ENCODE results near the gene EEPD1. TPM values are rescaled to one million over a fixed set of nuclear protein-coding genes. Genes with fewer than 3 reads are reported as not detected.

EEPD1 gene
- total RNA-seq, 6 experiments from 2014 or later = 5.9 to 18.6 (median 10.6) TPM

- ATAC-seq = no peak
- DNase-seq = peak in 1 of 3 donors; percentile 22
- Histone ChIP-seq H3K27ac (no peak overlapping the region), H3K4me1 (peaks cover 0 to 27% (median 14%) of the 10 kb centered on the region in 4 donors), H3K9me3 (no peaks in the 10 kb centered on the region), H3K36me3 (no peaks in the 10 kb centered on the region), H3K27me3 (no peaks in the 10 kb centered on the region), H3K4me3 (no peak overlapping the region)
- TF ChIP-seq CTCF (IDR thresholded peaks at IDR 0.05) (no peak), POLR2A (IDR thresholded peaks at IDR 0.05) (no peak)
- intact Hi-C loops (cut with DNase I) = no loop called here
- 76% methylated on average over 6 of the region's 8 CpGs for WGBS (ENCODE audit: insufficient coverage, low coverage, low lambda C conversion rate, missing lambda C conversion rate)
These were observed 122.8 kb downstream of the EEPD1 start for GRCh38 chr7:36275735-36276284.

GRCh38 chr7:36276428-36277248 is 123.6 kb downstream of the EEPD1 start:
- no peaks in the 10 kb centered on the region for H3K9me3 ChIP-seq
- no peaks in the 10 kb centered on the region for H3K36me3 ChIP-seq
- ATAC-seq (no peak), DNase-seq (peak in 1 of 3 donors; percentile 25)
- no peak overlapping the region for H3K27ac ChIP-seq
- intact Hi-C loops (cut with DNase I) = no loop called here
- H3K4me3 ChIP-seq = no peak overlapping the region
- WGBS (ENCODE audit: insufficient coverage, low coverage, low lambda C conversion rate, missing lambda C conversion rate) = 64% methylated on average over 7 of the region's 7 CpGs
- H3K4me1 ChIP-seq = peaks cover 0 to 33% (median 17%) of the 10 kb centered on the region in 4 donors
- TF ChIP-seq POLR2A (IDR thresholded peaks at IDR 0.05) = no peak
- H3K27me3 ChIP-seq = no peaks in the 10 kb centered on the region

GRCh38 chr7:36277249-36277542 is 124.1 kb downstream of the EEPD1 start:
- H3K27me3 ChIP-seq = no peaks in the 10 kb centered on the region
- intact Hi-C loops (cut with DNase I) = no loop called here
- H3K4me1 ChIP-seq = peaks cover 0 to 36% (median 15%) of the 10 kb centered on the region in 4 donors
- no peaks in the 10 kb centered on the region for H3K9me3 ChIP-seq
- ATAC-seq = peak in 1 of 4 donors; percentile 3
- TF ChIP-seq POLR2A (IDR thresholded peaks at IDR 0.05) = no peak
- no peak for TF ChIP-seq CTCF (IDR thresholded peaks at IDR 0.05)
- no peaks in the 10 kb centered on the region for H3K36me3 ChIP-seq
- no peak overlapping the region for H3K27ac ChIP-seq
- WGBS (ENCODE audit: insufficient coverage, low coverage, low lambda C conversion rate, missing lambda C conversion rate) = 82% methylated on average over 2 of the region's 6 CpGs
- H3K4me3 ChIP-seq = no peak overlapping the region
- peak in 1 of 3 donors; percentile 33 for DNase-seq

- H3K4me3 ChIP-seq = no peak overlapping the region
- H3K27me3 ChIP-seq = no peaks in the 10 kb centered on the region
- peaks cover 0 to 30% (median 12%) of the 10 kb centered on the region in 4 donors for H3K4me1 ChIP-seq
- H3K9me3 ChIP-seq = no peaks in the 10 kb centered on the region
- peak in 1 of 3 donors; percentile 37 for DNase-seq
- TF ChIP-seq CTCF (IDR thresholded peaks at IDR 0.05) (no peak), POLR2A (IDR thresholded peaks at IDR 0.05) (no peak)
- intact Hi-C loops (cut with DNase I) = no loop called here
- 96% methylated on average over 3 of the region's 7 CpGs for WGBS (ENCODE audit: insufficient coverage, low coverage, low lambda C conversion rate, missing lambda C conversion rate)
- no peak for ATAC-seq
- H3K36me3 ChIP-seq = no peaks in the 10 kb centered on the region
- no peak overlapping the region for H3K27ac ChIP-seq
These were observed 125.1 kb downstream of the EEPD1 start for GRCh38 chr7:36278069-36278619.

- Histone ChIP-seq H3K4me1 (peaks cover 0 to 25% (median 9%) of the 10 kb centered on the region in 4 donors), H3K9me3 (no peaks in the 10 kb centered on the region), H3K27me3 (no peaks in the 10 kb centered on the region), H3K4me3 (no peak overlapping the region), H3K36me3 (no peaks in the 10 kb centered on the region), H3K27ac (no peak overlapping the region)
- peak in 1 of 3 donors; percentile 29 for DNase-seq
- WGBS (ENCODE audit: insufficient coverage, low coverage, low lambda C conversion rate, missing lambda C conversion rate) = 72% methylated on average over 7 of the region's 7 CpGs
- no peak for ATAC-seq
- no peak for TF ChIP-seq CTCF (IDR thresholded peaks at IDR 0.05)
- no peak for TF ChIP-seq POLR2A (IDR thresholded peaks at IDR 0.05)
- intact Hi-C loops (cut with DNase I) = no loop called here
These were observed 125.6 kb downstream of the EEPD1 start for GRCh38 chr7:36278620-36279172.
